Thyroid gland (tissue), 4 donors: Measurements from ENCODE around the gene QDPR. TPM values are rescaled to one million over a fixed set of nuclear protein-coding genes. Genes with fewer than 3 reads are reported as not detected.

Experiments used
- DNase-seq, 2 donors: peaks; one replicate each; pipeline ENCODE4 v3.0.0-alpha.2; 2019
- H3K27ac ChIP-seq, 3 donors: fragments of 200-600 bp; sonication (generic); 1 replicate in 2 of 3; 2 replicates in 1 of 3; pipeline ENCODE4 v1.5.1; 2016 to 2019; ENCODE audit warnings: mild to moderate bottlenecking in 1 of 3, moderate library complexity in 1 of 3
- H3K27me3 ChIP-seq: fragments of 200-600 bp; sonication (generic); one replicate; pipeline ENCODE4 v1.5.1; 2019
- H3K36me3 ChIP-seq, 2 donors: fragments of 200-600 bp; sonication (generic); one replicate each; pipeline ENCODE4 v1.5.1; 2016 to 2019
- H3K4me1 ChIP-seq, 2 donors: fragments of 200-600 bp; sonication (generic); one replicate each; pipeline ENCODE4 v1.5.1; 2017 to 2019
- H3K4me3 ChIP-seq, 3 donors: fragments of 200-600 bp; sonication (generic); replicated peaks in 1 of 3; 1 replicate in 2 of 3; 2 replicates in 1 of 3; pipeline ENCODE4 v1.5.1; 2016; ENCODE audit warnings: mild to moderate bottlenecking in 1 of 3
- H3K9me3 ChIP-seq: fragments of 200-600 bp; sonication (generic); one replicate; pipeline ENCODE4 v1.5.1; 2017
- CTCF ChIP-seq, 6 experiments: fragments of 200-600 bp in 3 of 6; fragments of 450-650 bp in 3 of 6; sonication (generic) in 3 of 6; IDR thresholded peaks; one replicate each; pipeline ENCODE4 v1.5.1; 2016 to 2019; ENCODE audit warnings: antibody characterized with exemption in 6 of 6, mild to moderate bottlenecking in 2 of 6, inconsistent platforms in 1 of 6, moderate library complexity in 1 of 6
- POLR2A ChIP-seq, 2 donors: fragments of 450-650 bp; IDR thresholded peaks; one replicate each; pipeline ENCODE4 v1.6.1; 2017; ENCODE audit warnings: antibody characterized with exemption in 2 of 2, mild to moderate bottlenecking in 2 of 2, moderate library complexity in 1 of 2
- WGBS, 2 donors: methylation state at CpG; one replicate each; pipeline ENCODE4 v1.1.5; 2017; 5-methylcytosine and 5-hydroxymethylcytosine counted together
- intact Hi-C: fragments of 100-400 bp; cut with DNase I; formaldehyde crosslinking; loops from one replicate; pipeline ENCODE4 v1.15.1; 2023
- total RNA-seq, 4 donors: library from RNA; depleted of rRNA; stranded (reverse); fragments of >200 nt; gene quantifications; one replicate each; pipeline ENCODE4 v1.2.3, GENCODE V29; 2016

Gene QDPR
- total RNA-seq, 4 donors from 2014 or later: 4.0 to 14.7 (median 9.6) TPM

GRCh38 chr4:17531538-17532285 lies 19.8 kb upstream of the QDPR start:
- TF ChIP-seq POLR2A (IDR thresholded peaks at IDR 0.05) (no peak), CTCF (IDR thresholded peaks at IDR 0.05) (no peak)
- no peak for DNase-seq
- Histone ChIP-seq H3K36me3 (no peaks in the 10 kb centered on the region), H3K4me1 (no peaks in the 10 kb centered on the region), H3K27me3 (no peaks in the 10 kb centered on the region), H3K9me3 (no peaks in the 10 kb centered on the region), H3K4me3 (no peak overlapping the region), H3K27ac (no peak overlapping the region)
- intact Hi-C loops: no loop called here
- WGBS, 2 donors: 77 to 82% methylated on average over 8 of the region's 8 CpGs

- Histone ChIP-seq H3K9me3 (no peaks in the 10 kb centered on the region), H3K4me3 (no peak overlapping the region), H3K27ac (no peak overlapping the region), H3K27me3 (no peaks in the 10 kb centered on the region), H3K4me1 (no peaks in the 10 kb centered on the region), H3K36me3 (no peaks in the 10 kb centered on the region)
- 90 to 93% methylated on average over 10 of the region's 10 CpGs for WGBS, 2 donors
- no peak for TF ChIP-seq CTCF (IDR thresholded peaks at IDR 0.05)
- no peak for TF ChIP-seq POLR2A (IDR thresholded peaks at IDR 0.05)
- intact Hi-C loops: no loop called here
- DNase-seq: no peak
Observed at GRCh38 chr4:17528551-17529165, 16.8 kb upstream of the QDPR start.

- DNase-seq: no peak
- WGBS, 2 donors: 84 to 86% methylated on average over 27 of the region's 27 CpGs
- H3K4me3 ChIP-seq: no peak overlapping the region
- H3K27me3 ChIP-seq: no peaks in the 10 kb centered on the region
- no peaks in the 10 kb centered on the region for H3K4me1 ChIP-seq
- H3K36me3 ChIP-seq: no peaks in the 10 kb centered on the region
- H3K27ac ChIP-seq: no peak overlapping the region
- TF ChIP-seq POLR2A (IDR thresholded peaks at IDR 0.05) (no peak), CTCF (IDR thresholded peaks at IDR 0.05) (no peak)
- H3K9me3 ChIP-seq: no peaks in the 10 kb centered on the region
- intact Hi-C loops: no loop called here
Observed at GRCh38 chr4:17526695-17527477, 15.0 kb upstream of the QDPR start.

- no peaks in the 10 kb centered on the region for H3K27me3 ChIP-seq
- intact Hi-C loops: no loop called here
- H3K4me1 ChIP-seq: no peaks in the 10 kb centered on the region
- H3K9me3 ChIP-seq: no peaks in the 10 kb centered on the region
- 37% methylated on average over 2 of the region's 2 CpGs for WGBS, 2 donors
- no peak overlapping the region for H3K4me3 ChIP-seq
- no peak overlapping the region for H3K27ac ChIP-seq
- DNase-seq: no peak
- TF ChIP-seq POLR2A (IDR thresholded peaks at IDR 0.05) (no peak), CTCF (IDR thresholded peaks at IDR 0.05) (no peak)
- H3K36me3 ChIP-seq: no peaks in the 10 kb centered on the region
Observed at GRCh38 chr4:17523662-17524061, 11.8 kb upstream of the QDPR start.

- no peak for DNase-seq
- Histone ChIP-seq H3K9me3 (no peaks in the 10 kb centered on the region), H3K27me3 (no peaks in the 10 kb centered on the region), H3K36me3 (no peaks in the 10 kb centered on the region), H3K4me3 (no peak overlapping the region), H3K27ac (no peak overlapping the region), H3K4me1 (no peaks in the 10 kb centered on the region)
- WGBS, 2 donors: 89 to 94% methylated on average over 5 of the region's 5 CpGs
- intact Hi-C loops: no loop called here
- TF ChIP-seq CTCF (IDR thresholded peaks at IDR 0.05): no peak
- TF ChIP-seq POLR2A (IDR thresholded peaks at IDR 0.05): no peak
Observed at GRCh38 chr4:17521595-17521994, 9.7 kb upstream of the QDPR start.
